Smooth muscle cell of trachea (primary cell): Measurements from ENCODE around the gene CHRDL1. TPM values are rescaled to one million over a fixed set of nuclear protein-coding genes. Genes with fewer than 3 reads are reported as not detected.

Experiments
- total RNA-seq: library from RNA; depleted of rRNA; stranded (reverse); fragments of >200 nt; gene quantifications from 2 replicates; pipeline ENCODE4 v1.2.1, GENCODE V29; 2014

CHRDL1 gene
- total RNA-seq, result 0.99 and 3.2 TPM in 2 replicates

GRCh38 chrX:110795645-110796406, at the start of gene CHRDL1:
Gene CHRDL1, minus strand, starts transcription at chrX:110795817. Its CDS starts 3,636 bp downstream, at chrX:110792181.

